Natural killer cell (primary cell): ENCODE measurements around the gene HAPLN2. TPM values are rescaled to one million over a fixed set of nuclear protein-coding genes. Genes with fewer than 3 reads are reported as not detected.

ENCODE experiments used
- ATAC-seq, 3 donors: fragments of 150-1000 bp in 2 of 3; fragments of 200-7000 bp in 1 of 3; cut with Tn5 transposase; 1 replicate in 1 of 3; 2 replicates in 2 of 3; pipeline ENCODE4 v1.10.0; 2021; ENCODE audit warnings: mild to moderate bottlenecking in 2 of 3, moderate library complexity in 2 of 3
- DNase-seq, 2 donors: peaks; one replicate each; pipeline versions ENCODE4 v3.0.0 to v3.0.0-alpha.2; 2013 to 2021; ENCODE audit warnings: mixed read lengths in 1 of 2
- H3K27ac ChIP-seq: one replicate; pipeline ENCODE4 v1.5.1; 2013; ENCODE audit warnings: mild to moderate bottlenecking, low read length
- H3K27me3 ChIP-seq: one replicate; pipeline ENCODE4 v1.6.1; 2013; ENCODE audit warnings: low read length; ENCODE audit not compliant: control insufficient read depth, insufficient read depth
- H3K36me3 ChIP-seq: one replicate; pipeline ENCODE4 v1.6.1; 2013; ENCODE audit warnings: low read length; ENCODE audit not compliant: control insufficient read depth, insufficient read depth
- H3K4me1 ChIP-seq: one replicate; pipeline ENCODE4 v1.6.1; 2013; ENCODE audit warnings: low read length; ENCODE audit not compliant: control insufficient read depth, insufficient read depth
- H3K4me3 ChIP-seq: one replicate; pipeline ENCODE4 v1.5.1; 2013; ENCODE audit warnings: low read length
- H3K9me3 ChIP-seq: one replicate; pipeline ENCODE4 v1.6.1; 2013; ENCODE audit warnings: low read length; ENCODE audit not compliant: control insufficient read depth, insufficient read depth
- H3K27ac Mint-ChIP-seq, 2 donors: one replicate each; pipeline ENCODE4 v1.8.0; 2022; ENCODE audit warnings: mild to moderate bottlenecking in 2 of 2, mixed read lengths in 2 of 2, moderate library complexity in 1 of 2
- H3K27me3 Mint-ChIP-seq, 2 donors: one replicate each; pipeline ENCODE4 v1.8.0; 2022; ENCODE audit warnings: low read depth in 2 of 2, mixed read lengths in 2 of 2
- H3K36me3 Mint-ChIP-seq: one replicate; pipeline ENCODE4 v1.8.0; 2022; ENCODE audit warnings: mixed read lengths
- H3K4me1 Mint-ChIP-seq, 2 donors: one replicate each; pipeline ENCODE4 v1.8.0; 2022; ENCODE audit warnings: mixed read lengths in 2 of 2
- H3K4me3 Mint-ChIP-seq: one replicate; pipeline ENCODE4 v1.8.0; 2022; ENCODE audit warnings: mild to moderate bottlenecking, moderate library complexity, mixed read lengths
- H3K9me3 Mint-ChIP-seq, 2 donors: one replicate each; pipeline ENCODE4 v1.8.0; 2022; ENCODE audit warnings: mixed read lengths in 2 of 2
- CTCF ChIP-seq: fragments of 200-600 bp; IDR thresholded peaks from one replicate; pipeline ENCODE4 v1.8.0; 2022; ENCODE audit warnings: antibody characterized with exemption
- WGBS: methylation state at CpG from one replicate; pipeline ENCODE4 v1.1.7; 2013; ENCODE audit warnings: missing lambda C conversion rate; ENCODE audit not compliant: insufficient coverage; 5-methylcytosine and 5-hydroxymethylcytosine counted together
- intact Hi-C: fragments of 100-400 bp; cut with micrococcal nuclease; formaldehyde crosslinking; loops from one replicate; pipeline ENCODE4 v1.14.2; 2022
- total RNA-seq, 4 donors: library from RNA; stranded (reverse); fragments of 120-200 nt in 1 of 4; gene quantifications; one replicate each; pipeline versions ENCODE4 v1.2.3 to v1.2.4, GENCODE V29; 2013 to 2022

HAPLN2 gene
- total RNA-seq, 3 donors from 2014 or later (not counting 1 experiment from before 2014, with no cell fraction given) = not detected

- H3K36me3 Mint-ChIP-seq = no peaks in the 10 kb centered on the region
- 4% methylated on average over 13 of the region's 13 CpGs for WGBS
- peak overlapping the region; percentile 90 to 92 for H3K27ac Mint-ChIP-seq
- DNase-seq = no peak
- peak overlapping the region; percentile 81 for H3K27ac ChIP-seq
- peak overlapping the region; percentile 99 for H3K4me3 Mint-ChIP-seq
- ATAC-seq = no peak
- H3K27me3 Mint-ChIP-seq = no peaks in the 10 kb centered on the region
- no peak for TF ChIP-seq CTCF
- H3K4me1 ChIP-seq = peaks cover 26% of the 10 kb centered on the region
- peak overlapping the region; percentile 97 for H3K4me3 ChIP-seq
- no peaks in the 10 kb centered on the region for H3K27me3 ChIP-seq
- intact Hi-C loops = loop anchor here (1.0 to 2.0 kb wide), 3 partner anchors 9 to 144 kb away; partner anchors contain the start of gene NAXE
- H3K36me3 ChIP-seq = peaks cover 12% of the 10 kb centered on the region
- no peaks in the 10 kb centered on the region for H3K9me3 Mint-ChIP-seq
- H3K9me3 ChIP-seq = no peaks in the 10 kb centered on the region
- peaks cover 20 to 28% of the 10 kb centered on the region in 2 donors for H3K4me1 Mint-ChIP-seq
Measured at GRCh38 chr1:156600733-156601121, 18.5 kb upstream of the HAPLN2 start.

GRCh38 chr1:156601122-156601830, 17.9 kb upstream of the HAPLN2 start, which contains the start of gene GPATCH4:
TSS of gene GPATCH4 (minus strand) at chr1:156601479.
- no peaks in the 10 kb centered on the region for H3K27me3 Mint-ChIP-seq
- no peaks in the 10 kb centered on the region for H3K36me3 Mint-ChIP-seq
- H3K4me1 Mint-ChIP-seq = peaks cover 20 to 28% of the 10 kb centered on the region in 2 donors
- peaks cover 26% of the 10 kb centered on the region for H3K4me1 ChIP-seq
- no peaks in the 10 kb centered on the region for H3K27me3 ChIP-seq
- under 1% methylated on average over 35 of the region's 35 CpGs for WGBS
- TF ChIP-seq CTCF = no peak
- peak; percentile 84 to 88 (median 86) for ATAC-seq
- no peaks in the 10 kb centered on the region for H3K9me3 Mint-ChIP-seq
- peak within 1 kb of the TSS; percentile 99 for H3K4me3 Mint-ChIP-seq
- DNase-seq = peak; percentile 58 to 85
- intact Hi-C loops = loop anchor here (1.0 to 2.0 kb wide), 3 partner anchors 10 to 144 kb away; partner anchors contain the start of gene NAXE
- peaks cover 12% of the 10 kb centered on the region for H3K36me3 ChIP-seq
- no peaks in the 10 kb centered on the region for H3K9me3 ChIP-seq
- H3K27ac Mint-ChIP-seq = peak within 1 kb of the TSS; percentile 90 to 92
- H3K27ac ChIP-seq = peak within 1 kb of the TSS; percentile 81
- peak within 1 kb of the TSS; percentile 97 for H3K4me3 ChIP-seq

GRCh38 chr1:156601892-156602291, 17.3 kb upstream of the HAPLN2 start:
- 78% methylated on average over 12 of the region's 12 CpGs for WGBS
- no peaks in the 10 kb centered on the region for H3K27me3 Mint-ChIP-seq
- no peaks in the 10 kb centered on the region for H3K9me3 Mint-ChIP-seq
- H3K4me1 ChIP-seq = peaks cover 26% of the 10 kb centered on the region
- no peaks in the 10 kb centered on the region for H3K27me3 ChIP-seq
- H3K27ac Mint-ChIP-seq = peak overlapping the region; percentile 90 to 92
- peaks cover 12% of the 10 kb centered on the region for H3K36me3 ChIP-seq
- peak overlapping the region; percentile 97 for H3K4me3 ChIP-seq
- no peak for TF ChIP-seq CTCF
- peak overlapping the region; percentile 81 for H3K27ac ChIP-seq
- ATAC-seq (no peak), DNase-seq (no peak)
- H3K4me3 Mint-ChIP-seq = peak overlapping the region; percentile 99
- H3K9me3 ChIP-seq = no peaks in the 10 kb centered on the region
- no peaks in the 10 kb centered on the region for H3K36me3 Mint-ChIP-seq
- H3K4me1 Mint-ChIP-seq = peaks cover 20 to 28% of the 10 kb centered on the region in 2 donors
- intact Hi-C loops = loop anchor here (1.0 to 2.0 kb wide), 3 partner anchors 11 to 145 kb away; partner anchors contain the start of gene NAXE
